Large intestine (tissue), 1 donor: ENCODE results near the gene RIF1. TPM values are rescaled to one million over a fixed set of nuclear protein-coding genes. Genes with fewer than 3 reads are reported as not detected.

Experiments used
- polyA plus RNA-seq: library from polyadenylated mRNA; unstranded; fragments of 120-200 nt; gene quantifications from one replicate; pipeline ENCODE4 v1.2.1, GENCODE V29; 2013

The RIF1 gene
- polyA plus RNA-seq, 1 donor, result 19.1 TPM

Other genes starting within 250 kb of the RIF1 start
- 5.0 TPM for gene RBM43, start 148.0 kb upstream of the RIF1 start, polyA plus RNA-seq
- 20.9 TPM for gene NMI, start 120.2 kb upstream of the RIF1 start, polyA plus RNA-seq
- 2.9 TPM for gene TNFAIP6, start 52.3 kb upstream of the RIF1 start, polyA plus RNA-seq